HEK293 (cell line): ENCODE results near the gene PGC.

ENCODE experiments used
- CTCF ChIA-PET: fragments of 350-600 bp; formaldehyde crosslinking; extraction: SDS; loops from one replicate; lab custom pipeline; 2021; ENCODE audit warnings: antibody characterized with exemption; lab: Yijun Ruan, JAX
- POLR2A ChIA-PET: fragments of 300-600 bp; formaldehyde crosslinking; extraction: SDS; loops from one replicate; lab custom pipeline; 2020; ENCODE audit warnings: antibody characterized with exemption, inconsistent platforms; lab: Yijun Ruan, JAX
- H3K27ac ChIP-seq: fragments of 200-500 bp; sonication (Bioruptor generic); 2 replicates; pipeline ENCODE4 v1.5.1; 2014; ENCODE audit warnings: low read depth, low read length, control low read depth, inconsistent platforms; ENCODE audit errors: extremely low read depth
- H3K36me3 ChIP-seq, 2 experiments: fragments of 200-500 bp in 1 of 2; sonication (Bioruptor generic) in 1 of 2; 1 replicate in 1 of 2; 2 replicates in 1 of 2; pipeline ENCODE4 v1.5.1; 2014 to 2017; ENCODE audit warnings: inconsistent platforms in 2 of 2, low read length in 2 of 2; ENCODE audit not compliant: control insufficient read depth in 2 of 2, insufficient read depth in 1 of 2
- H3K4me1 ChIP-seq: fragments of 200-500 bp; sonication (Bioruptor generic); 2 replicates; pipeline ENCODE4 v1.5.1; 2014; ENCODE audit warnings: mild to moderate bottlenecking, low read length, inconsistent platforms; ENCODE audit not compliant: control insufficient read depth, insufficient read depth
- H3K4me3 ChIP-seq: 2 replicates; pipeline ENCODE4 v1.5.1; 2011; ENCODE audit warnings: low read depth, mild to moderate bottlenecking, control low read depth, low read length, moderate library complexity
- H3K9me3 ChIP-seq: fragments of 200-500 bp; sonication (Bioruptor generic); 2 replicates; pipeline ENCODE4 v1.5.1; 2014; ENCODE audit warnings: low read depth, low read length, inconsistent platforms; ENCODE audit not compliant: control insufficient read depth, insufficient read depth
- FEZF1 ChIP-seq: fragments of 450-650 bp; formaldehyde crosslinking; IDR thresholded peaks from 2 replicates; pipeline ENCODE4 v1.5.1; 2016; ENCODE audit warnings: missing biosample characterization, missing genetic modification characterization
- TCF7L2 ChIP-seq: IDR thresholded peaks from 2 replicates; pipeline ENCODE4 v1.6.1; 2011; ENCODE audit warnings: low read depth, mild to moderate bottlenecking, inconsistent platforms, low read length, moderate library complexity, borderline replicate concordance
- ZBTB20 ChIP-seq: fragments of 450-650 bp; formaldehyde crosslinking; IDR thresholded peaks from 2 replicates; pipeline ENCODE4 v1.5.1; 2016; ENCODE audit warnings: missing biosample characterization, missing genetic modification characterization
- ZBTB21 ChIP-seq: fragments of 450-650 bp; formaldehyde crosslinking; IDR thresholded peaks from 2 replicates; pipeline ENCODE4 v1.5.1; 2017; ENCODE audit warnings: missing biosample characterization, missing genetic modification characterization
- ZBTB48 ChIP-seq: fragments of 450-650 bp; formaldehyde crosslinking; IDR thresholded peaks from 2 replicates; pipeline ENCODE4 v1.5.1; 2016; ENCODE audit warnings: missing biosample characterization, missing genetic modification characterization
- ZNF174 ChIP-seq: fragments of 450-650 bp; formaldehyde crosslinking; IDR thresholded peaks from 2 replicates; pipeline ENCODE4 v1.5.0; 2017; ENCODE audit warnings: missing biosample characterization, mild to moderate bottlenecking, missing genetic modification characterization
- ZNF2 ChIP-seq: fragments of 450-650 bp; formaldehyde crosslinking; IDR thresholded peaks from 2 replicates; pipeline ENCODE4 v1.5.1; 2016; ENCODE audit warnings: missing biosample characterization, missing genetic modification characterization
- ZNF24 ChIP-seq: fragments of 450-650 bp; formaldehyde crosslinking; IDR thresholded peaks from 2 replicates; pipeline ENCODE4 v1.5.1; 2016; ENCODE audit warnings: missing biosample characterization, missing genetic modification characterization
- ZNF366 ChIP-seq: fragments of 450-650 bp; formaldehyde crosslinking; conservative IDR thresholded peaks from 2 replicates; pipeline ENCODE4 v1.5.1; 2016; ENCODE audit warnings: missing biosample characterization, missing genetic modification characterization
- ZNF623 ChIP-seq: fragments of 450-650 bp; formaldehyde crosslinking; IDR thresholded peaks from 2 replicates; pipeline ENCODE4 v1.5.1; 2016; ENCODE audit warnings: missing biosample characterization, missing genetic modification characterization
- ZNF707 ChIP-seq: fragments of 450-650 bp; formaldehyde crosslinking; IDR thresholded peaks from 2 replicates; pipeline ENCODE4 v1.5.1; 2016; ENCODE audit warnings: missing biosample characterization, missing genetic modification characterization
- TF ChIP-seq, protein P1 (sequence below): fragments of 450-650 bp; formaldehyde crosslinking; IDR thresholded peaks from 2 replicates; pipeline ENCODE4 v1.5.1; 2017; ENCODE audit warnings: missing biosample characterization, mild to moderate bottlenecking, missing genetic modification characterization, moderate library complexity
- TF ChIP-seq, protein P2 (sequence below): fragments of 450-650 bp; IDR thresholded peaks from 2 replicates; pipeline ENCODE4 v1.5.1; 2018; ENCODE audit warnings: missing biosample characterization, mild to moderate bottlenecking, missing genetic modification characterization
- TF ChIP-seq, protein P3 (sequence below): fragments of 450-650 bp; formaldehyde crosslinking; IDR thresholded peaks from 2 replicates; pipeline ENCODE4 v1.5.1; 2017; ENCODE audit warnings: missing biosample characterization, missing genetic modification characterization
- TF ChIP-seq, protein P4 (sequence below): fragments of 450-650 bp; formaldehyde crosslinking; IDR thresholded peaks from 2 replicates; pipeline ENCODE4 v1.5.1; 2016; ENCODE audit warnings: missing biosample characterization, missing genetic modification characterization, borderline replicate concordance

The PGC gene

DNA sequence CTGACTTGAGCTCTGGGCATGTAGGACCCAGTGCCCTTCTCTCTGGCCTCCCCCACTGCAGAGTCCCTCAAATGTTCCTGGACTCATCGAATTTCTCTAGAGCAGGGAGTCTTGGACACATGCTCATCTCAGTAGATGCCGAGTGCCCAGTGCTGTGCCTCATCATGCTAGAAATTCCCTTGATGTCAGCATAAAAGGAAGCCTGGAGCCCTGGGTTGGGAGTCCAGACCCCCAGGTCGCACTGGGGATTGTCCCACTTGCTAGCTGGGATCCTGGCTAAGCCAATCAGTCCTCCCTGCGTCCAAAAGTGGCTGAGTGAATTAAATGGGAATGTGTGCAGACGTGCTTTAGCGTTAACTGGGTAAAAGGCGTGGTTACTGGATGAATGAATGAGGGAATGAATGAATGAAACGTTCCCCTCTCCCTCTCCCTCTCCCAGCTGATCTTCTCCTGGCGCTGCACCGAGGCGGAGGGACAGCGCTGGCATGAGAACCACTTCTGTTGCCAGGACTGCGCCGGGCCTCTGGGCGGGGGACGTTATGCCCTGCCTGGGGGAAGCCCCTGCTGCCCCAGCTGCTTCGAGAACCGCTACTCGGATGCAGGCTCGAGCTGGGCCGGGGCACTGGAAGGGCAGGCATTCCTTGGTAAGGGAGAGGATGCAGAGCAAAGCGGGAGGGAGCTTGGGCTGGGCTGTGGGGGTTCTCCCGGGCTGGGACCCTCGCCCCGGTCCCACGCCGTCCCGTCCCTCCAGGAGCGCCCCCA, 38.7 kb upstream of the PGC start:
- peak overlapping the region; percentile 67 for H3K4me3 ChIP-seq
- peaks cover 11 to 34% of the 10 kb centered on the region in 2 experiments for H3K36me3 ChIP-seq
- peaks cover 2% of the 10 kb centered on the region for H3K4me1 ChIP-seq
- CTCF ChIA-PET = interaction anchor here (0.6 to 10.9 kb wide), 51 partner anchors 9 to 1093 kb away, joined by 3 to 192 read pairs (median 6); partner anchors contain the start of genes BYSL, CCND3, MED20 and RPL7L1
- H3K9me3 ChIP-seq = no peaks in the 10 kb centered on the region
- TF ChIP-seq FEZF1 (tag by site-specific recombination) = no peak
- peak; percentile 71 for TF ChIP-seq ZBTB48 (tag by site-specific recombination)
- peak; percentile 90 for TF ChIP-seq ZNF24 (tag by site-specific recombination)
- TF ChIP-seq, protein P1, sequence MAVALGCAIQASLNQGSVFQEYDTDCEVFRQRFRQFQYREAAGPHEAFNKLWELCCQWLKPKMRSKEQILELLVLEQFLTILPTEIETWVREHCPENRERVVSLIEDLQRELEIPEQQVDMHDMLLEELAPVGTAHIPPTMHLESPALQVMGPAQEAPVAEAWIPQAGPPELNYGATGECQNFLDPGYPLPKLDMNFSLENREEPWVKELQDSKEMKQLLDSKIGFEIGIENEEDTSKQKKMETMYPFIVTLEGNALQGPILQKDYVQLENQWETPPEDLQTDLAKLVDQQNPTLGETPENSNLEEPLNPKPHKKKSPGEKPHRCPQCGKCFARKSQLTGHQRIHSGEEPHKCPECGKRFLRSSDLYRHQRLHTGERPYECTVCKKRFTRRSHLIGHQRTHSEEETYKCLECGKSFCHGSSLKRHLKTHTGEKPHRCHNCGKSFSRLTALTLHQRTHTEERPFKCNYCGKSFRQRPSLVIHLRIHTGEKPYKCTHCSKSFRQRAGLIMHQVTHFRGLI = no peak
- TF ChIP-seq ZBTB21 (tag by site-specific recombination) = no peak
- no peak for TF ChIP-seq ZNF174 (tag by site-specific recombination)
- TF ChIP-seq, protein P2, sequence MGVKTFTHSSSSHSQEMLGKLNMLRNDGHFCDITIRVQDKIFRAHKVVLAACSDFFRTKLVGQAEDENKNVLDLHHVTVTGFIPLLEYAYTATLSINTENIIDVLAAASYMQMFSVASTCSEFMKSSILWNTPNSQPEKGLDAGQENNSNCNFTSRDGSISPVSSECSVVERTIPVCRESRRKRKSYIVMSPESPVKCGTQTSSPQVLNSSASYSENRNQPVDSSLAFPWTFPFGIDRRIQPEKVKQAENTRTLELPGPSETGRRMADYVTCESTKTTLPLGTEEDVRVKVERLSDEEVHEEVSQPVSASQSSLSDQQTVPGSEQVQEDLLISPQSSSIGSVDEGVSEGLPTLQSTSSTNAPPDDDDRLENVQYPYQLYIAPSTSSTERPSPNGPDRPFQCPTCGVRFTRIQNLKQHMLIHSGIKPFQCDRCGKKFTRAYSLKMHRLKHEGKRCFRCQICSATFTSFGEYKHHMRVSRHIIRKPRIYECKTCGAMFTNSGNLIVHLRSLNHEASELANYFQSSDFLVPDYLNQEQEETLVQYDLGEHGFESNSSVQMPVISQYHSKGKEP (tag by site-specific recombination) = no peak
- peak; percentile 38; the same call in 1 of the 2 replicates for TF ChIP-seq ZNF366 (tag by site-specific recombination)
- TF ChIP-seq ZBTB20 (tag by site-specific recombination) = peak; percentile 48; the same call in 1 of the 2 replicates
- TF ChIP-seq ZNF2 (tag by site-specific recombination) = 0 out of 2 replicates have a peak, but pooled peaks have one; percentile 19
- H3K27ac ChIP-seq = peak overlapping the region; percentile 12; the same call in 1 of the 2 replicates
- POLR2A ChIA-PET = interaction anchor here (1.1 to 4.3 kb wide), 8 partner anchors 9 to 440 kb away, joined by 3 to 34 read pairs (median 6); partner anchors contain the start of genes BYSL, MED20, TAF8 and USP49

DNA sequence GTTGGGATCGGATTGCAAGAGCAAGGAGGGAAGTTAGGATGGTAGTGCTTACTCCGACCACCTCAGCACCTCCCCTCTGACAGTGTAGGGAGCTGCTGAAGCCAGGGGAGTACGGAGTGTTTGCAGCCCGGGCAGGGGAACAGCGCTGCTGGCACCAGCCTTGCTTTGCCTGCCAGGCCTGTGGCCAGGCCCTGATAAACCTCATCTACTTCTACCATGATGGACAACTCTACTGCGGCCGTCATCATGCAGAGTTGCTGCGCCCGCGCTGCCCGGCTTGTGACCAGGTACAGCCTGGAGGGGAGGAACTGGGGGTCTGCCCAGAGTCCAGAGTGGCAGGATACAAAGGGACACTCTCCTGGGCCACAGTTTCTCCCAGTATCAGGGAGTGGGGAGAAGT, 38.1 kb upstream of the PGC start:
- ChIA-PET CTCF (interaction anchor here (0.5 to 10.9 kb wide), 34 partner anchors 8 to 1094 kb away, joined by 3 to 192 read pairs (median 6); partner anchors contain the start of genes BYSL, MED20, RPL7L1 and TFEB), POLR2A (interaction anchor here (2.8 to 4.3 kb wide), 2 partner anchors 110 to 262 kb away, joined by 16 to 27 read pairs; partner anchors contain the start of gene USP49)
- Histone ChIP-seq H3K4me1 (peaks cover 3% of the 10 kb centered on the region), H3K9me3 (no peaks in the 10 kb centered on the region), H3K36me3 (peaks cover 8 to 28% of the 10 kb centered on the region in 2 experiments), H3K27ac (no peak overlapping the region), H3K4me3 (no peak overlapping the region)
- TF ChIP-seq, protein P3, sequence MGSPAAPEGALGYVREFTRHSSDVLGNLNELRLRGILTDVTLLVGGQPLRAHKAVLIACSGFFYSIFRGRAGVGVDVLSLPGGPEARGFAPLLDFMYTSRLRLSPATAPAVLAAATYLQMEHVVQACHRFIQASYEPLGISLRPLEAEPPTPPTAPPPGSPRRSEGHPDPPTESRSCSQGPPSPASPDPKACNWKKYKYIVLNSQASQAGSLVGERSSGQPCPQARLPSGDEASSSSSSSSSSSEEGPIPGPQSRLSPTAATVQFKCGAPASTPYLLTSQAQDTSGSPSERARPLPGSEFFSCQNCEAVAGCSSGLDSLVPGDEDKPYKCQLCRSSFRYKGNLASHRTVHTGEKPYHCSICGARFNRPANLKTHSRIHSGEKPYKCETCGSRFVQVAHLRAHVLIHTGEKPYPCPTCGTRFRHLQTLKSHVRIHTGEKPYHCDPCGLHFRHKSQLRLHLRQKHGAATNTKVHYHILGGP (tag by site-specific recombination) = no peak
- TF ChIP-seq, protein P4, sequence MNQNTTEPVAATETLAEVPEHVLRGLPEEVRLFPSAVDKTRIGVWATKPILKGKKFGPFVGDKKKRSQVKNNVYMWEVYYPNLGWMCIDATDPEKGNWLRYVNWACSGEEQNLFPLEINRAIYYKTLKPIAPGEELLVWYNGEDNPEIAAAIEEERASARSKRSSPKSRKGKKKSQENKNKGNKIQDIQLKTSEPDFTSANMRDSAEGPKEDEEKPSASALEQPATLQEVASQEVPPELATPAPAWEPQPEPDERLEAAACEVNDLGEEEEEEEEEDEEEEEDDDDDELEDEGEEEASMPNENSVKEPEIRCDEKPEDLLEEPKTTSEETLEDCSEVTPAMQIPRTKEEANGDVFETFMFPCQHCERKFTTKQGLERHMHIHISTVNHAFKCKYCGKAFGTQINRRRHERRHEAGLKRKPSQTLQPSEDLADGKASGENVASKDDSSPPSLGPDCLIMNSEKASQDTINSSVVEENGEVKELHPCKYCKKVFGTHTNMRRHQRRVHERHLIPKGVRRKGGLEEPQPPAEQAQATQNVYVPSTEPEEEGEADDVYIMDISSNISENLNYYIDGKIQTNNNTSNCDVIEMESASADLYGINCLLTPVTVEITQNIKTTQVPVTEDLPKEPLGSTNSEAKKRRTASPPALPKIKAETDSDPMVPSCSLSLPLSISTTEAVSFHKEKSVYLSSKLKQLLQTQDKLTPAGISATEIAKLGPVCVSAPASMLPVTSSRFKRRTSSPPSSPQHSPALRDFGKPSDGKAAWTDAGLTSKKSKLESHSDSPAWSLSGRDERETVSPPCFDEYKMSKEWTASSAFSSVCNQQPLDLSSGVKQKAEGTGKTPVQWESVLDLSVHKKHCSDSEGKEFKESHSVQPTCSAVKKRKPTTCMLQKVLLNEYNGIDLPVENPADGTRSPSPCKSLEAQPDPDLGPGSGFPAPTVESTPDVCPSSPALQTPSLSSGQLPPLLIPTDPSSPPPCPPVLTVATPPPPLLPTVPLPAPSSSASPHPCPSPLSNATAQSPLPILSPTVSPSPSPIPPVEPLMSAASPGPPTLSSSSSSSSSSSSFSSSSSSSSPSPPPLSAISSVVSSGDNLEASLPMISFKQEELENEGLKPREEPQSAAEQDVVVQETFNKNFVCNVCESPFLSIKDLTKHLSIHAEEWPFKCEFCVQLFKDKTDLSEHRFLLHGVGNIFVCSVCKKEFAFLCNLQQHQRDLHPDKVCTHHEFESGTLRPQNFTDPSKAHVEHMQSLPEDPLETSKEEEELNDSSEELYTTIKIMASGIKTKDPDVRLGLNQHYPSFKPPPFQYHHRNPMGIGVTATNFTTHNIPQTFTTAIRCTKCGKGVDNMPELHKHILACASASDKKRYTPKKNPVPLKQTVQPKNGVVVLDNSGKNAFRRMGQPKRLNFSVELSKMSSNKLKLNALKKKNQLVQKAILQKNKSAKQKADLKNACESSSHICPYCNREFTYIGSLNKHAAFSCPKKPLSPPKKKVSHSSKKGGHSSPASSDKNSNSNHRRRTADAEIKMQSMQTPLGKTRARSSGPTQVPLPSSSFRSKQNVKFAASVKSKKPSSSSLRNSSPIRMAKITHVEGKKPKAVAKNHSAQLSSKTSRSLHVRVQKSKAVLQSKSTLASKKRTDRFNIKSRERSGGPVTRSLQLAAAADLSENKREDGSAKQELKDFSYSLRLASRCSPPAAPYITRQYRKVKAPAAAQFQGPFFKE (tag by site-specific recombination) = no peak
- TF ChIP-seq TCF7L2 (no peak), ZNF623 (tag by site-specific recombination) (no peak), ZNF707 (tag by site-specific recombination) (no peak)
- TF ChIP-seq, all 188 proteins: peak for 0
